GM04503 (cell line): ENCODE data around the gene A2M.

Source experiments
- DNase-seq: peaks from one replicate; pipeline ENCODE4 v3.0.0-alpha.2; 2012; ENCODE audit warnings: low read depth

The A2M gene

DNA sequence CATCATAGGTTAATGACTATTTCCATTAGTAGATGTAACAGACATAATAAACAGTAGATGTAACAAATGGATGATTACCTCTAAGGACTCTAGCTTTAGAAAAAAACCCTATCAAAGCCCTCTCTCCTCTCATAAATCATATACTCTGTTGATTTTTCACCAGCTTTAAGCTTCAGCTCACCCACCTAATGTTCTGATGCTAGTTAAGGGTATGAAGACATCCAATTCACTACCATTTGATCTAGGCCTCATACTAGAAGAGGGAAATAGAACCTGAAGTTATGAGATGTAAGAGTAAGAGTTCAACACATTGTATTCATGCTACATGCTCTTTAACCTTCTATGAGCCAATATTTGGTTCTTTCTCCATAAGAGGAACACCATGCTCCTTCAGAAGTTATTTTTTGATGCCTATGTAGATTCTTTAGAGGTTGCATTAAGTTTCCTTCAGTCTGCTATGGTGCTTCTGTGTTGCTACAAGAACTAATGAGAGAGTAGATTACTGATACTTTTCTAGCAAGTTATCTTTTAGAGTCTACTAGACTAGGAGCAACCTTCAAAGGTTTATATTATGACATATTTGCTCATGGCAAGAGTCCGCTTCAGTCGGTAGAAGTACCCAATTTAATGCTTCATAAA lies 16.0 kb downstream of the A2M start:
- DNase-seq, result no peak

DNA sequence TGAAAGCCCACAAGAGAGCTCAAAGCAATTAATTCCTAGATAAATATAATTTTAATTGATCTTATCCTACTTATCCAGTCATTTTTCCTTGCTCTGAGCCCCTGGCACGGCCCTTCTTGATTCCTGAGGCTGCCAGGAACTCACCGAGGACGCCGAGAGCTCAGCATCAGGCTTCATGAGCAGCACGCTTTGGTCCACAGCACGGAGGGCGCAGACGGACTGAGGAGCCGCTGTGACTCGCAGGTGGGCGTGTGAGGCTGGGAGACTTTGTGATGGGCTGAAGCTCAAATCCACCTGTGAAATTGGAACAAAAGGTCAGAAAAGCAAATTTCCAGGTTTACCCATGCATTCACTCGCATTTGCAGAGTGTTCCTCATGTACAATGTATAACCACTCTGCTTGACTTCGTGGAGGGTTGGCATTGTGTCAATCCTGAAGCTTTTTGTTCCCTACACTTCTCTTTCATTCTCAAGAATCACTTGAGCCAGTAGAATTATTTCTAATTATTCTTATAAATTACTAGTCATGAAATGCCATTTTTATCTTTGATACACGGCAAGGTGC lies 17.2 kb downstream of the A2M start:
- DNase-seq, result no peak

DNA sequence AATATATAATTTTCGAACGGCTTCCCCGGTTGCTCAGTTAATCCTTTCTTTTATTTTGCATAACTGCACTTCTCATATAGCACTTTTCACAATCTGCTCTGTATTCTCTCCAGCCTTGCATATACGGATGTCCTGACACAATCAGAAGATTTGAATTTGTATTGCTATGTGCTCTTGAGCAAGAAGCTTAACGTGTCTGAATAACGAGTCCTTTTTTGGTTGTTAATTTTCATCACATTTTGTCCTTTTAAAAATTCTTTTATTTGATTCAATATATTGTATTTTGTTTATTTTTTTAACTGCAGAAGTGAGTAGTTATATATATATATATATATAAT lies 17.6 kb downstream of the A2M start:
- no peak for DNase-seq

DNA sequence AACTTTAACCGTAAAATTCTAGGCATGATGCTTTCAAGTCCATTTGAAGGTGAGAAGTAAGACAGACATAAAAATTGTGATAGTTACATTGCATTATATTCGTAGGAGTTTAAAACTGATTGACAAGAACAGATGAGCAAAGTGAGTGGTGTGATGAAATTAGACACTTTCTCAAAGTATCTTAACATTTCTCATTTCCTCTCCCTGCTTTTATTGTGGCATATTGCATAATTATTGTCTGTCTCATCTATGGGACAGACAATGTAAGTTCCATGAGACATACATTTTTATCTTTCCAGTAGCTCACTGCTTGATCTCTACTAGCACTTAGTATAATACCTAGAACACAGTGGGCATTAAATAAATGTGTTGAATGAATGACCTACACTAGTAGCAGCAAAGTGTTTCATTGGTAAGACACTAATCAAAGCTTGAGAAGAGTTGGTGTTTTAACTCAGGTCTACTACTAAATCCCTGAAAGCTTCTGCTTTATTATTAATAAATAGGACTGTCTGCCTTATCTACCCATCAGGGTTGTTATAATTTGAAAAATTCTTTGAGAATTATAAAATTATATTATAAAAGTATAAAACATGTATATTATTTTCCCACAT lies 19.0 kb downstream of the A2M start:
- no peak for DNase-seq

DNA sequence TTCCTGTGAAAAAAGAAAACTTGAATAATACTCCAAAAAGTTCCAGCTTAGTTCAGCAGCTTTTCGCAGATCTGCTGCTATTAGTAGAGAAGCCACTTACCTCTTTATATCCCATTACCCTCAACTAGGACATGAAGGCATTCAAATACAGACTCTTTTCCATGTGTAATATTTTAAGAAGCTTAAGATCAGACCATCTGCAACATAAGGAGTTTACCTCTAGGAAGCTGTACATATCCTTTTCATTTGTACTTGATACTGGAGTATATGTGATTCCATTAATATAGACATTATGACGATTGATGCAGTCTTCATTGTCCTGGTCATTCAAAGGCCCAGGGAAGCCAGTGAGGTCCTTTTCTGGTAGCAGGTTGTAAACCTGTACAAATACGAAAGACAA lies 20.4 kb downstream of the A2M start:
- no peak for DNase-seq

DNA sequence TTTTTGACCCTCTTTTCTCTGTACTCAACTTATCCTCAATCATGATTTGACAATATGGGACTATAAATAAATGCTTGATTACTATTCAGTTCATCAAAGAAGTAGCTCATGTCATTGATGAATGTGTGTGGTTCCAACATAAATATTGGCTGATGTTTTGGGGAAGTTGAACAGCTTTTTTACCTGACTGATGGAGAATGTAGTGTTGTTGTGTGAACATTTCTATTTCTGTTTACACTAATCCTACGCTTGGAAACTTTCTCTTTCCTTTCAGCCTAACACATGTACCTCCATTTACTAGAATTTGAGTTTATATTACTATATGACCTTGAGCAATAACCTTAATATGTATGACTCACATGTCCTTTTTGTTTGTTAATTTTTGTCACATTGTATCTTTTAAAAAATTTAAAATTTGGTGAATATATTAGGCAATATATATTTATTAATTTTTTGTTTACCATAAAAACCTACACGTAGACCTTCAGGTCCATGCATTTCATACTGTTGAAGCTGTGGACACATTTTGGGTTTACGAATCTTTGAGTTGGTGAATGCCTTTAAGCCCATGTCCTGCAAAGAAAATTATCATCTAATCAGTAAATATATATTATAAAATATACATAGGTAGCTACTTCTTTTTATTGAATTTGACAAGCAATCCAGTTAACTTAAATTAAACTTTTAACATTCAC lies 21.1 kb downstream of the A2M start:
- no peak for DNase-seq

DNA sequence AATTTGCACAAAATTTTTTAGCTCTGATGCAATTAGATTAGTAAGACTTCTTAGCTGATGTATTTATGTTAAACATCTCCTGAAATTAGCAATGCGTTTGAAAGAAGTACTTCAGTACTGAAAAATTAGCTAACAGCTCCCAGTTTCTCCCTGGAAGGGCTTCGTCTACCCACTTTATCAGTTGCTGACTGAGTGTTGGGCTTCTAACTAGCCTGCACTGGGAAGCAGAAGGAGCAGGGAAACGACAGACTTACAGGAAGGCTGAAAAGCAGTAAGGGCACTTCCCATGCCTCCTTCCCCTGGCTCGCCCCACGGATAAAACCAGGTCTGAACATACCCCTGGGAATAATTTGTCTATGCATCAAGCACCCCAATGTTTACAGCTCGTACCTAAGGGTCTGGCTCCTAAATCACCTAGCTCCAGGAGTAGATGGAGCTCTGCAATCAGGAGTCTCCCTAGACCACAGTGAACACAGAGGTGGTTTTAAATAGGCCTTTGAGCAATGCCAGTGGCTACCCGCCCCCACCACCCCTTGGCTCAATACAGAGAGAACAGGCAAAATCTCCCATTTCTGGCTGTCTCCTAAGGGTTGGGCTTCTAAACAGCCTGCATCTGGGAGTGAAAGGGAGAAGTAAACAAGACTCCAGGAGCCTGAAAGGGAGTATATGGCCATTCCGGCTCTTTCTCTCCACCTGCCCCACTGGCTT lies 23.7 kb downstream of the A2M start:
- DNase-seq, result no peak

DNA sequence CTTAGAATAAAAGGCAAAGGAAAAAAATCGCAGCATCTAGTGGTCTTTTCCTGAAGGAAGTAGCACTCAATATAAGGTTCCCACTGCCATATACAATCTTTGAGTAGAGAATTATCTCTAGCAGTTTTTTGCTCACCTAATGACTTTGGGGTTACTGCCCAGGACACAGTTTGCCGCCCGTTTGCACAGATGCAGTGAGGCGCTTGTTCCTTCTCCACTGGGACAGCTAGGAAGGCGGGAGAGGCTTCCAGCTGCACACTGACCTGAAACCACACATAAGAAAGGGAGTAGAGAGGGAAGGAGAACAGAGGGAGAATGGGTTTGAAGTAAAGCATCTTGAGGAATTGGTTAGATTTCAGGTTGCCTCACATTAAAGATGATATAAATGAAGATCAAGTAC lies 25.5 kb downstream of the A2M start:
- DNase-seq, result no peak

DNA sequence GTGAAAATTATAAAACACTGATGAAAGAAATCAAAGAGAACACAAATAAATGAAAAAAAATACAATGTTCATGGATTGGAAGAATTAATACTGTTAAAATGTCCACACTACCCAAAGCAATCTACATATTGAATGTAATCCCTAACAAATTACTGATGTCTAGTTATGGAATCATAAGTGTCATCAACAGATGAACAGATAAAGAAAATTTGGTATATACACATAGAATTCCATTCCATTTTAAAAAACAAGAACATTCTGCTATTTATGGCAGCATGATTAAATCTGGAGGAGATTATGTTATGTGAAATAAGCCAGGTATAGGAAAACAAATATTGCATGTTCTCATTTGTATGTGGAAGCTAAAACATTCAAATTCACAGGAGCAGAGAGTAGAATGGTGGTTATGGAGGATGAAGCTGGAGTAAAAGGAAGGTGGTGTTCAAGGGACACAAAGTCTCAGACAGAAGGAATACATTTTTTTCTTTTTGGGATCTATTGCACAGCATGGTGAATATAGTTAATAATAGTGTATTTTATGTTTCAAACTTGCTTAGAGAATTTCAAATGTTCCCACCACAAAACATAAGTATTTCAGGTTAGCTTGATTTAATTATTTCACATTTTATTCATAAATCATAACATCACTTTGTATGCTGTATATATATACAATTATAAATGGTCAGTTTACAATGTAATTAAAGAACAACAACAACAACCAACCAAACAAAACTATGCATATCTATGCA lies 28.5 kb downstream of the A2M start:
- DNase-seq, result no peak

DNA sequence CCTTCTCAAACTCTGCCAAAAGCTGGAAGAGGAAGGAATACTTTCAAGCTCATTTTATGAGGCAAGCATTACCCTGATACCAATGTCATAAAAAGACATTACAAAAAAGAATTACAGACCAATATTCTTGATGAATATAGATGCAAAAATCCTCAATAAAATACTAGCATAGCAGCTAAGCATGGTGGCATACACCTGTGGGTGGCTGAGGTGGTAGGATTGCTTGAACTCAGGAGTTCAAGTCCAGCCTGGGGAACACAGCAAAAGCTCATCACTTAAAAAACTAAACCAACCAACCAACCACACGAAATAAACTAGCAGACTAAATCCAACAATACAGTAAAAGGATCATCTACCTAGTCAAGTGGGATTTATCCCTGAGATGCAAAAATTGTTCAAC lies 29.6 kb downstream of the A2M start:
- no peak for DNase-seq

DNA sequence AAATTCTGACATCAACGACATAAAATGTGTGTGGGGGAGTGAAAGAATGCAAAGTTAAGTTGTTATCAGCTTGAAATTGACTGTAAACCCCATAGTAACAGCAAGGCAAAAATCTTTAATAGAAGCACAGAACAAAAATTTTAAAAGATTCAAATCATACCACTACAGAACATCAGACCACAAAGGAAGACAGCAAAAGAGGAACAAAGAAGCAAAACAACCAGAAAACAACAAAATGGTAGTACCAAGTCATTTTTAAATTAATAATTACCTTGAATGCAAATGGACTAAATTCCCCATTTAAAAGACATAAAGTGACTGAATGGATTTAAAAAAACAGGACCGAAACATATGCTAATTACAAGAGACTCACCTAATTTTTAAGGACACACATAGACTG lies 31.3 kb downstream of the A2M start:
- no peak for DNase-seq

DNA sequence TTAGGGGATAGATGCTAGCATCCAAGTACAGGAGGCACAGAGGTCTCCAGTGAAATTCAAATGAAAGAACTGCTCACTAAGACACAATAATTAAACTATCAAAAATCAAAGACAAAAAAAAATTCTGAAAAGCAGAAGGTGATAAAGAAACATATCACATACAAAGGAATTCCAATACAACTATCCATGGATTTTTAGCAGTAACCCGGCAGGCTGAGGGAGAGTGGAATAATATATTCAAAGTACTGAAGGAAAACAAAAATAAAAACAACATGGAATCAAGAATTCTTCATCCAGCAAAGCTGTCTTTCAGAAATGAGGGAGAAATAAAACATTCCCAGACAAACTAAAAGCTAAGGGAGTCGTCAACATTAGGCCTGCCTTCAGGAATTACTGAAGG lies 31.9 kb downstream of the A2M start:
- DNase-seq, result no peak

DNA sequence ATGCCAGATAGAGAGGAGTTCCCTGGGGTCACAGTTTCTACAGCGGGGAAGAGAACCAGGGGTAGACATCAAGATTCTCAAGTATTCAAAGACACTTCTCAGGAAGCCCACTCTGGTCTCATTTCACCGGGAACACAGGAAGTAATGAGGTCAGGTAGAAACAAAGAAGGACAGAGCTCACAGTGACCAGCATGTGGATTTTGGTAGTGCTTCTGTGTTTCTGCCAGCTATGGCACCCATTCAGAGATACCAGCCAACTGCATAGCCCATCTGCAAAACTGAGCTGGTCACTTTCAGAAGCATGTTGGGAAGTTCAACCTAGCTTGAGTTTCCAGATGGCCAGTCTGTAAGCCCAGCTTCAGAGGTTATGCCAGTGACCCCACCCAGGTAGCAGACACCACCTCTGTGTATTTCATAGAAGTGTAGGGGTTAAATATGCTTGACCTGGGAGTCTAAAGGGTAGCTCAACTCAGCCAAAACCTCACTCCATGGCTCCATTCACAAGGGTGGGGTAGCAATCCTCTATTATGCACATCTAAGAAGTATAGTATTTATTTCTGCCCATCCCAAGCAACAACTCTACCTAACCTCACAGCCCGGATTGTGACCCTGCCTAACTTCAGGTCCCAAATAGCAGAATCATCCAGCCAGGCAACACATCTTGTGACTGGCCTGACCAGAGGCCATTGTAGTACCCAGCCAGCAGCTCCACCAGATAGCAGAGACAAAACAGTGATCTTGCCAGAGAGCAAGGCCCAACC lies 33.9 kb downstream of the A2M start:
- no peak for DNase-seq

DNA sequence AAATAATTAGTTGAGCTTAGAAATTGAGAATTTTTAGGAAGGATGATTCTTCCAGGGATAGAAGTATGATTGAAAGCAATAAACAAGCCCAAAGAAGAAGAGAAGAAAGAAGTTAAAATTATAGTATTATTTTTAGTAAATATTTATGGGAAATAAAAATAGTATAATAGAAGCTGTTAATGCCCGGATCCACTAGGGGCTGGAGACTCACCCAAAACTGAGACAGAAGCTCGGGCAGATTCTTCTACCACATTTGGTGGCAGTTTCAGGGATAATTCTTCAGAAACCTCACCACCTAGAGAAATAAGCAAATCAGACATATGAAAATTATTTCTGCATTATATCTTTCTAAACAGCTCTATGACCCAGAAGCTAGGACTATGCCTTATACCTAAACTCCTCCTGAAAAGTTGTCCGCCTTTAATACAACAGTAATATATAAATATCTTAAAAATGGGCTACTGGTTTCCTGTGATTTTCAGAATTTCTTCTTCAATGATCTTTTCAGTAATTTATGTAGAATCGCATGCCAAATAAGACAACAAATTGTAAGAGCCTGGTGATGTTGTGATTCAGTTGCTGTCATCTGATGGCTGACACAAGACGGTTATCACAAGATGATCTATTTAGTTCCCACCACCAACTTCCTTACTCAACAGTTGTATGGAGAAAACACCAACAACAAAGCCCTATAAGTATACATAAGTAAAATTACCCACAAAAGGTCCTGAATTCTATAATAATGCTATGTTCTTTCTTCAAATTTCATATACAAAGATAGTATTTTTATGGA lies 35.6 kb downstream of the A2M start:
- no peak for DNase-seq

DNA sequence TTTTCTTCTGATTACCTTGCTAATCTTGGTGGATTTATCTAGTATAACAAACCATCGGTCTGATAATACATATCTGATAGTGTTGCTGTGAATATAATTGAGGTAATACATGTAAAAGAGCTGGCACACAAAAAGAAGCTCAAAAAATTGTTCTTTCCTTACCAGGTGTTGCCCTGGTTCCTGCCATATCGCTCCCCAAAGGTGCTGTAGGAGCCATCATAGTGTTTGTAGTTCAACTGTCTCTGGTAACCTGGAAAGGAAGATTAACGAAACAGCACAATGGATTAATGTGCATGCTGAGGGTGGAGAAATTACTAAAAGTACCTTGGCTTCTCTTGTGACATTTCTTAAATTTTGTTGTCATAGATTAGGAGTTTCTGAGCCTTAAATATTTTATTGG lies 36.6 kb downstream of the A2M start:
- no peak for DNase-seq

DNA sequence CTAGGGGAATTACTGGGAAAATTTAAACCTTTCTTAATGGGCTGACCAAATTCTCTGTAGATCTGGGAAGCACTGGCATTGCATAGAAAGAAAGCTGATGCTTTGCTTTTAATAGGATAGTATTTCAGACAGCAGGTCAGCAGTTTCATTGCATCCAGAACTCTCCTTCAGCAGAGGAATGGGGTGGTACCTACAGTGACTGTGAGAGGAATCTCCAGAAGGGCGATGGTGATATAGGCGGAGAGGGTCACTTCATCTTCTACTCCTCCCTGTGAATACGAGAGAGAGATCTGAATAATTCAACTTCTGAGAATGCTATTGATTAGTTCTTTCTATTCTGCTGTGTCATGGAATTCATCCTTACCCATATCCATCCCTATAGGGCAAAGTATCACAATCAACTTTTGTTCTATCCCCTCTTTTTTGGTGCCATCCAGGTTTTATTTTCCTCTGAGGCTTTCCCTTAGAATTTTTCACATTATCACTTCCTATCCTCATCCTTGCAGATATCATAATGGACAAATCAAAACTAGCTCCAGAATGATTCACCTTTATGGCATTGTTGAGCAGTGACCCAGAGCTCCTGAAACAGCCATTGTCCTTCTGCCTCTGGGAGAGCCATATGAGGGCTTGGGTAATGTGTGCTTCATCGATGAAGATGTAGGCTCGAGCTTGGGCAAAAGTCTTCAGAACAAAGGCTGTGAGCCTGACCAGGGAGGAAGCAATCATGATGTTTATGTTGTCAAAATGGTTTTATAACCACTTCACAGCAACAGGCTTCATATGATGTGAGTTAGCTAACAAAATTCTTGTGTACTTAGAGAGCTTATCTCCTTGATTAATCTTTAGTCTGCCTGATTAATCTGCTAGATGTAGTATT lies 38.3 kb downstream of the A2M start:
- no peak for DNase-seq

DNA sequence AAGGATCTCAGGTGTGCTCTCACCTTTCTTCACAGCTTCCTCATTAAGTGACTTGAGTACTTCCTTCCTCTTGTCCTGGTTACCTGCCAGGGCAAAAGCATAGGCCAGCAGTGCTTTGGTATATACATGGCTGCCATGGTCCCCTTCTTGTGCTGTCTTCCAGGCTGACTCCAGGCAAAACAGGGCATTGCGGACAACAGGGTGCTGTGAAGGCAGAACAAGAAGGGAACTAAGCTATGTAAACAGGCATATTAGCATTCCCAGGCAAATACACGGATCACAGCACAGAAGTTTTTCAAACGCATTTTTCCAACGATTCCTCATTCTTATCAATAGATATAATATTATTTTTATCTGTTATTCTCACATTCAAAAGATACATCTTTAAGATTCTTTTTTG lies 39.0 kb downstream of the A2M start:
- no peak for DNase-seq

DNA sequence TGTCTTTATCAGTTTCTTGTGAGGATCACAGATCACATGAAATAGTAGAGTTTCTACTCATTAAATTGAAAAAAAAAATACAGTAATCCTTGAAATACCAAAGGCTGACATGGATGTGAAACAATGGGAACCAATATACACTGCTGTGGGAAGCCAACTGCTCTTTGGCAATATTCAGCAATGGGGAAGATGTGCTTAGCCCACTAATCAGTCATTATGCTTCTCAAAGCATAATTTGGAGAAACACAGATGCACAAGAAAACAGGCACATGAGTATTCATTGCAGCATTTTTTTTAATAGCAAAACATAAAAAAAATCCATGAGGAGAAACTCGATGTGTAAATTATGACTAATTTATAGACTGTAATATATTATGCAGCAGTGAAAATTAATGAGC lies 40.6 kb downstream of the A2M start:
- DNase-seq, result no peak

DNA sequence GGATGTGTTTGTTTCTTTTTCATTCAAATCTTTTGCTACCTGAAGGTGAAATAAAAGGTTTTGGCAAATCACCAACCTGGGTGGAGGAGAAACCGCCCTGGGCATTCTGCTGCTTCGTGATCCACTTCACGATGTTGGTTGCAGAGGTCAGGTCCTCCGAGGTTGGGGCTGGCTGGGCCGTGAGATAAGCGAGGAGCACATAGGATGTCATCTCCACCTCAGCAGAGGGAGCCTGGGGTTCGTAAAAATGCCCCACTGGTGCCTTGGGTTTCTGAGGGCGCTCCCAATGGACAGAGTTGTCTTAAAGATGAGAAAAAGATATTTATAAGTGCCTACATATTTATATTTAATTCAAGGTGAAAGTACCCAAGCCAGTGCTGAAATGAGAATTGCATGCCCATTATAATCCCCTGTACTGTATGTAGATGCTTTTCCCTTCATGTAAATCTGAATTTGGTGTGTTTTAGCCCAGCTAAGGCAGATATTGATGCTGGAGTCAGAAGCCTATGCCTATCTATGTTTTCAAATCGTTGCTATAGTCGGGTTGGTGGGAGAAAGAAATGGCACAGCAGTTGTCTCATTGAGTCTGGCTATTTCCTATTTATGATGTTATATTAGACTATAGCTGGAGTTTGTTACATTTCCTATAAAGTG lies 41.1 kb downstream of the A2M start:
- DNase-seq, result no peak
